Retinal pigment epithelial cell (primary cell): ENCODE data around the gene AAK1.

Source experiments
- DNase-seq: peaks from one replicate; pipeline ENCODE4 v3.0.0-alpha.2; 2010; ENCODE audit warnings: low read depth
- H3K4me3 ChIP-seq: 2 replicates; pipeline ENCODE4 v1.5.1; 2011; ENCODE audit warnings: mild to moderate bottlenecking, low read length, control low read depth, moderate library complexity
- TF ChIP-seq, protein P1 (sequence below): conservative IDR thresholded peaks from 2 replicates; pipeline ENCODE4 v1.5.1; 2011; ENCODE audit warnings: low read depth, low read length, control low read depth, inconsistent platforms

The AAK1 gene

DNA sequence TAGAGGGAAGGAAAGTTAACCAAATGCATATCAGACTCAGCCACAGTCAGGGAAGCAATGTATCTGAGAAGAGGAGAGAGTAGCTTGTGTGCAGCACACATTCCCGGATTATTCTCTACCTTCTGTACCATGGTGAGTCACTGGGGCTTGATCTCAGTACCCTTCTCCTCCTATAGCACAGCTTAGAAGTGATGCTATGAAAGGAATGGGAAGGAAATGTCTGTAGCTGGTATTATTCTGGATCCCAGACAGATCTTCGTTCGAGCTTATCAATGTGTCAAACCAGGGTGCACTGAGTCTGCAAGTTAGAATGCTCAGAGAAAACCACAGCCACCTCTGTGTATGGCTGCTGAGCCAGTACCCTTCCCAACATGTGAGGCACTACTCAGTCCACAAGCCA lies 118.3 kb downstream of the AAK1 start:
- no peak overlapping the region for H3K4me3 ChIP-seq
- peak; percentile 20 for DNase-seq
- TF ChIP-seq, protein P1, sequence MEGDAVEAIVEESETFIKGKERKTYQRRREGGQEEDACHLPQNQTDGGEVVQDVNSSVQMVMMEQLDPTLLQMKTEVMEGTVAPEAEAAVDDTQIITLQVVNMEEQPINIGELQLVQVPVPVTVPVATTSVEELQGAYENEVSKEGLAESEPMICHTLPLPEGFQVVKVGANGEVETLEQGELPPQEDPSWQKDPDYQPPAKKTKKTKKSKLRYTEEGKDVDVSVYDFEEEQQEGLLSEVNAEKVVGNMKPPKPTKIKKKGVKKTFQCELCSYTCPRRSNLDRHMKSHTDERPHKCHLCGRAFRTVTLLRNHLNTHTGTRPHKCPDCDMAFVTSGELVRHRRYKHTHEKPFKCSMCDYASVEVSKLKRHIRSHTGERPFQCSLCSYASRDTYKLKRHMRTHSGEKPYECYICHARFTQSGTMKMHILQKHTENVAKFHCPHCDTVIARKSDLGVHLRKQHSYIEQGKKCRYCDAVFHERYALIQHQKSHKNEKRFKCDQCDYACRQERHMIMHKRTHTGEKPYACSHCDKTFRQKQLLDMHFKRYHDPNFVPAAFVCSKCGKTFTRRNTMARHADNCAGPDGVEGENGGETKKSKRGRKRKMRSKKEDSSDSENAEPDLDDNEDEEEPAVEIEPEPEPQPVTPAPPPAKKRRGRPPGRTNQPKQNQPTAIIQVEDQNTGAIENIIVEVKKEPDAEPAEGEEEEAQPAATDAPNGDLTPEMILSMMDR = no peak

DNA sequence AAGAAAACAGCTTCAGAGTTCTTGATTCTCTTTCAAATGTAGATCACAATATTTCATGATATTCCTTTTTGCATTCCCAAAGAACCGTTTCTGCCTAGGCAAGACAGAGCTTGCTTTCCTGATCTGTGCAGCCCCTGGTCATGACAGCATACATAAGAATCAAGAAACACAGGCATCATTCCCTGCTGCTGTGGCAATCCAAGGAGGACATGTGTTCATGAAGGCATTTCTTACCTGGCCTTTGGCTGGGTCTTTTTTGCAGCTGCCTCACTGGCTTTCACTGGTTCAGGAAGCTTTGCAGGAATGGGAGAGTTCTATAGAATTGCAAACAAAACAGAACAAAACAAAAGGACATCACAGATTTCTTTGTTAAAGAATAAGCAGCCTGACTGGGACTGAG lies 118.7 kb downstream of the AAK1 start:
- TF ChIP-seq, protein P1 = no peak

DNA sequence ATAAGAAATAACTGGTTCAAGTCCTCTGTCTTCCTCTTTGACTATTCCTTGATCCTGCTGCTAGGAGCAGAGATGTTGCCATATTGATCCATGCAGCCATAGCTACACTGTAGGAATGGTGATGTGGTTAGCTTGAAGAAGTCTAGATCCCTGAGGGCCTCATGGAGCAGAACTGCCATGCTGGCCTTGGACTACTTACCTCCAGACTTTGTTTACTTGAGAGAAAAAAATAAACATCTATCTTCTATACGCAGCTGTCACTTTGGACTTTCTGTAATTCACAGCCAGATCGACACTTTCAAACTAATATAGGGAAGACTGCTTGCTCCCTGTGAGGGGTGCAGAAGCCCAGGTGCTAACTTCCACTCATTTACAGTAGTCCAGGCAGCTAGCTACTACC lies 121.8 kb downstream of the AAK1 start:
- H3K4me3 ChIP-seq = no peak overlapping the region
- no peak for DNase-seq
- TF ChIP-seq, protein P1 = no peak

More for the DNA sequence above, 118.7 kb downstream of the AAK1 start:
- no peak for DNase-seq
- no peak overlapping the region for H3K4me3 ChIP-seq

DNA sequence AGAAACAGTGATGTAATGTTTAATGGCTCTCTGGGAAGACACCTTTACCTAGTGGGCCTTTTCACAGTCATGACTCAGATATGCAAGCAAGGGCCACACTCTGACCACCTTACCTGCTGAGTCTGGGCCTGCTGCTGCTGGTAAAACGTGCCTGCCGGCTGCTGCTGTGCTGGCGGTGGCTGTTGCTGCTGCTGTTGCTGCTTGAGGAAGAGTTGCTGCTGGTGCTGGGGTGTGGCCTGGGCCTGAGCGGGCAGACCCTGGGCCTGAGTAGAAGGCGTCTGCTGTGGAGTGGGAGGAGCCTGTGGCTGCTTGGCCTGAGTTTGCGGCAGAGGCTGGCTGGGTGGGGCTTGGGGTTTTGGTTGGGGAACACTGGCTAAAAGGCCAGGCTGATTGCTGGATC lies 124.7 kb downstream of the AAK1 start:
- no peak overlapping the region for H3K4me3 ChIP-seq
- TF ChIP-seq, protein P1 = no peak
- no peak for DNase-seq

DNA sequence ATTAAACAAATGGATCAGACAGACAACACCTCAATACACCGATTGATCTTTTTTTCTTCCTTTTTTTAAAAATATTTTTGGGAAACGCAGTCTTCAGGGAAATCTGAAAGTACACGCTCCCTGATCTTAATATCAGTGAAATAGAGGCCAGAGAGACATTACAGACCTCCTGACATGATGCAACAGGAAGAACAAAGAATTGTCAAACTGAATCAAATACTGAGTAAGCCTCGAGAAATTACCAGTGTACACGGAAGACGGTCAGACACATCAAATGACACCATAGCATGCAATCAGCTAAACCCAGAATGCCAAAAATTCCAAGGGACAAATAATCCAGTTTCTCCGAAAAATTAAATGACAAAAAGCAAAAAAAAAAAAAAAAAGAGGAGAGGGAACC lies 126.1 kb downstream of the AAK1 start:
- DNase-seq = no peak
- H3K4me3 ChIP-seq = no peak overlapping the region
- TF ChIP-seq, protein P1 = no peak

DNA sequence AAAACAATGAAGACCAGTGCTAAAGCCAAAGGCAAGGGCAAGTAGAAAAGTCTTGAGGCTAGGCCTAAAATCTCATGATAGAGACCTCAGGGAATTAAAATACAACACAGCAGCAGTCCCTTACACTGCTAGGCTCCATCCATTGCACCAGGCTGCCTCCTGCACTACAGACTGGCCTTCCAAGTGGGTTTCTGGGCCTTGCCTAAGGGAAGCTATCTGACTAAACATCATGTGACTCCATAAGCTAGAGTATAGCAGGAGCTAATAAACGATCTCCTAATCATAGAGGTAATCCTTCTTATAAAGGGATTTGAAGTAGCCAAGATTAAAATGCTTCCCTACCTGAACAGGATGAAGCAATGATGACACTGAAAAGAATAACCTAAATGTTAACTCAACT lies 128.7 kb downstream of the AAK1 start:
- no peak overlapping the region for H3K4me3 ChIP-seq
- TF ChIP-seq, protein P1 = no peak
- DNase-seq = peak; percentile 61

DNA sequence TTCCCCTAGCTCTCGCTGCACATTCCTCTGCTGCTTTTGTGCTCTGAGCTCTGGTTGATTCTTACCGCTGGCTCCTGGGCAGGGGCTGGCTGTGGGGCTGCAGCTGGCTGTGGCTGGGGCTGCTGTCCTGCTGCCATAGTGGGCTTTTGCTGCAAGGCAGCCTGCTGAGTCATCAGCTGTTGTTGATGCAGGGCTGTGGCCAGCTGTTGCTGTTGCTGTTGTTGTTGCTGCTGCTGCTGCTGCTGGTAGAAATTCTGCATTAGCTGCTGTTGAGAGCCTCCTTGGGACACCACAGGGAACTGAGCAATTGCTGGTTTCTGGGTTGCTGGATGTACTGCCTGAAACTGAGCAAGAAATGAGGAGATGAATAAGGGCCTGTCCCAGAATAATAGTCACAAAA lies 129.1 kb downstream of the AAK1 start:
- H3K4me3 ChIP-seq = no peak overlapping the region
- TF ChIP-seq, protein P1 = no peak
- DNase-seq = no peak
